GM18517 (cell line): ENCODE measurements around the gene SNTG2.
"Not testable (repeated sequence)": the region's sequence is repeated elsewhere in the genome, so short reads cannot be mapped to it uniquely, and the experiment has no call there.

Experiments
- ATAC-seq: cut with Tn5 transposase; IDR thresholded peaks from one replicate; pipeline ENCODE4 v1.9.1; 2021; ENCODE audit warnings: mild to moderate bottlenecking, moderate library complexity; ENCODE audit not compliant: unreplicated experiment

Gene SNTG2

DNA sequence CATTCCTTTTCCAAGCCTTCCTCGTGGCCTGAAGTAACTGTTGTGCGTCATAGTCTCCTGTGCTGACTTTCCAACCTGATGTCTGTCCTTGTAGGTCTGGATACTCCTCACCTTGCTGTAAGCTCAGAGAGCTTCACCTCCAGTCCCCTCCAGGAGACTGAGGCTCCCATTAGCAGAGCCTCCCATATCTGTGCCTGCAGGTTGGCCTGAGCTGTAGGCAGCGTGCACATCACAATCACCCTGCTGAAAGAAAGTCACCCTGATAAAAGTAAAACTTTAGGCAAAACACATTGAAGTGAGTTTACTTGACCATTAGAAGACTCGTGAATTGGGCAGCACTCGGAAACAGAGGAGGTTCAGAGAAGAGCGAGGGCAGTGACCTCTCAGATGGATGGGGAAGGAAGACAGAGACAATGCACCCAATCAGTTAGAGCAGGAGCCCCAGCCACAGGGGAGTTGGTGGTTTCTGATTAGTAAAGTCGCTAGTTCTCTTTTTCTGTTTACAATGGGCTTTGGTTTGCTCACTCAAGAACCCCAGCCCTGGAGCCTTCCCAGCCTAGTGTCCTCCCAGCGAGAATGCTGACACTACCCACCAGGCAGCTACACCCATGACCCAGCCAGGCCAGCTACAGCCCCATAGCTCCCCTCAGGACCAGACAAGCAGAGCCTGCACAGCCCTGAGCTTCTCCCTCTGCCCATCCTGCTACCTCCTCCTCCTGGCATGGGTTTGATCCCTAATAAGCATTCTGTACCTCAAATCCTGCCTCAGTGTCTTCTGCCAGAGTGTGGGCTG lies 450.5 kb downstream of the SNTG2 start:
- no peak for ATAC-seq

GRCh38 chr2:1402064-1402463 lies 451.4 kb downstream of the SNTG2 start:
- ATAC-seq: no peak

- ATAC-seq: no peak
Measured at GRCh38 chr2:1403565-1403964, 452.9 kb downstream of the SNTG2 start.

- ATAC-seq: no peak
Measured at GRCh38 chr2:1405124-1405523, 454.5 kb downstream of the SNTG2 start.

DNA sequence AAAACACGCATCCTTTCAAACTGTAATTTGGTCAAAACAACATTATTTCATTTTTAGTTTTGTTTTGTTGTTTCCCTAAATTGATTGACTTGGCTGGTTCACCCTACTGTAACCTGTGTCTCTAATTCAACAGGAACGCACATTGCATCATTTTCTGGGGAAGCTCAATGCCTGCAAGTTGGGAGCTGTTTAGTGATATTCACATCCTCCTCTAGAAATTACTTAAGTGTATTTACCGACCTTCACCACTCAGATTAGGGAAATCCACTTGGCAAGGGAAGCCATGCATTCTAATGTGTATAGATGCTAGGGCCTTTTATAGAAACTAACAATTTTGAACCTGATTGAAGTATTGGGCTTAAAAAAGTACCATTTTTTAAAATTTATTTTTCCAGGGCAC lies 455.3 kb downstream of the SNTG2 start:
- no peak for ATAC-seq

DNA sequence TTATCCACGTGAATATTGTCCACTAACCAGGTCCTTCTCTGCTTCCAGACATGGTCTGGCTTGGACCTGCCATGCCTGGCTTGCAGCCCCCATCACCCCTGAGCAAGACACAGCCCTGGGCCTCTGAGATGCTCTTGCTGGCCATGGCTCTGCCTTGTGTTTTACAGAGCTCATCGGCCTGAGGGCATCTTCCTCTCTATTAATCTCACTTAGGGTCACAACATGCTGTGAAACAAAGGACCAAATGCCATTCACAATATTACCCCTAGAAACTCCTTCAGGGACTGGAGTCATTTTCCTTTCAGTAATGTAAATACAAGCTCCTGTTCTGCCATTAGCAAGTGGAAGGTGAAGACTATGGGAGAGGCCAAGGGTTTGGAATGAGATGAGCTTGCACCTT lies 455.8 kb downstream of the SNTG2 start:
- ATAC-seq: no peak

DNA sequence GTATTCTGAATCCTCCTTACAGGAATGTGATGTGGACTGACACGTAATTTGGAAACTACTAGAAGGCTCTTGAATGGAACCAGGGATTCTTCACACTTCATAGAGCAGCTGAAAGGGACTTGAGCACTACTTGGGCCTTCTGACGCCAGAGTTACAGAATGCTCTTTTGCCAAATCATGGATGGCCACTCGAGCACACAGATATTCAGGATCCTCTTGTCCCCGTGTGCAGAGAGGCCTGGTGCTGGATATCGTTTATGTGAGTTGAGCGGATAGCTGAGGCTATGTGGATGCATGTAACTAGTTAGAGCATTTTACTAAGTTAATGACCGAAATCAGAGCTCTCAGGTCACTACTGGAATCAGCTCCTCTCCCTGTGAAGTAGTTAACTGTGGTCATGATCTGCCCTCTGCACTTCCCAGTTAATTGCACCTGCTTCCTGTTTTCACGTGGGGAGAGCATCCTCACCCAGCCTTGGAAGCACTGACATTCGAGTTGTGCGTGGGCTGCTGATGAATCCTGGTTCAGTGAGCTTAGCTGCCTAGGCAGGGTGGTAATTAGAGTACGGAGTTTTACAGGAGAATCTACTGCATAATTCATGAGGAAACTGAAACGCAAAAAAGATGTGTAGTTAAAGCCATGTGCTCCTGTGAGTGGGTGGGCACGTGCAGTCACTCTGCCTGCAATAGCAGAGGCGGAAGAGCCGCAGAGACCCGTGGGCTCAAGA lies 457.5 kb downstream of the SNTG2 start:
- ATAC-seq: no peak

DNA sequence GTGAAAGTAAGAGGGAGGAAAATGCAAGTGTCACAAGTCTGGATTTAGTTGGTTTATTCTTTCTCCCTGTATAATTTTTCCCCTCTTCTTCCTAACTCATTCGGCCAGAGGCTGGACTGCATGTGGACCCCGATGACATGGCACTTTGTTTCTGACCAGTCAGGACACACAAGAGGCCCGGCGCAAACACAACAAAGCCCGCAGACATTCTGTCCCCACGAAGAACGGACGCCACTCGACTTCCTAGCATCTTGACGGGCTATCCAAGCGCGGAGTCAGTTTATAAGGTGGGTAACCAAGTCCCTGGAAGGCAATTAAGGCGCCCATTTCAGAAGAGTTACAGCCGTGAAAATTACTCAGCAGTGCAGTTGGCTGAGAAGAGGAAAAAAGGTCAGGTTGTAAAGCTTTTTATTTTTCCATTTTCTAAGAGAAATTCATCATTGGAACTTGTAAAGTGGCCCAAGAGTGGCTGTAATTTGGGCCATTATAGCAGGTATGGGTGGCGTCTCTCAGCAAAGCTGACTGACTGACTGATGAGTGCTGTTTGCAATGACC lies 462.6 kb downstream of the SNTG2 start, which contains the start of gene TPO:
Gene TPO, plus strand, starts transcription at position 308 of the 555 bp plus-strand sequence. CDS start 946 bp downstream, outside the sequence.
- no peak for ATAC-seq

DNA sequence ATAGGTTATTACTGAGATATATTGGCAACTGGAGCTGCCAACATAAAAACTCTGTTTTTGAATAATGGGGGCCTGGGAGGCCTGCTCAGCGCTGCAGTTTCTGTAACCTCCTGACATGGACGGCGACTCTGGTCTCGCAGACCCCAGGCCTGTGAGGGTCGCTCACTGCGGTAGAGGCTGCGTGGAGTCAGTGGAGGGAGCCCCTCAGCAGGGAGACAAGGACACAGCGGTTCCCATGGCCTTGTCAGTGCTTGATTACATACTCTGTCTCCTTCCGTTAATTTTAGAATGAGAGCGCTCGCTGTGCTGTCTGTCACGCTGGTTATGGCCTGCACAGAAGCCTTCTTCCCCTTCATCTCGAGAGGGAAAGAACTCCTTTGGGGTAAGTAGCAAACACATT lies 463.5 kb downstream of the SNTG2 start:
- ATAC-seq: no peak

- ATAC-seq: not testable (repeated sequence)
Measured at GRCh38 chr2:1414901-1415300, 464.3 kb downstream of the SNTG2 start.

- no peak for ATAC-seq
Measured at GRCh38 chr2:1415501-1415900, 464.9 kb downstream of the SNTG2 start.
